Activated gamma-delta T cell treated with anti-CD3 and anti-CD28 coated beads, Interleukin-2, amount 50 U/mL, for 16 hours (primary cell): ENCODE measurements around the gene MIPEP.
A peak's percentile ranks its signal among the peaks of the same experiment; 100 is the strongest.

Experiments used
- DNase-seq: peaks from one replicate; pipeline ENCODE4 v3.0.0-alpha.2; 2020; ENCODE audit warnings: low read depth

The MIPEP gene

DNA sequence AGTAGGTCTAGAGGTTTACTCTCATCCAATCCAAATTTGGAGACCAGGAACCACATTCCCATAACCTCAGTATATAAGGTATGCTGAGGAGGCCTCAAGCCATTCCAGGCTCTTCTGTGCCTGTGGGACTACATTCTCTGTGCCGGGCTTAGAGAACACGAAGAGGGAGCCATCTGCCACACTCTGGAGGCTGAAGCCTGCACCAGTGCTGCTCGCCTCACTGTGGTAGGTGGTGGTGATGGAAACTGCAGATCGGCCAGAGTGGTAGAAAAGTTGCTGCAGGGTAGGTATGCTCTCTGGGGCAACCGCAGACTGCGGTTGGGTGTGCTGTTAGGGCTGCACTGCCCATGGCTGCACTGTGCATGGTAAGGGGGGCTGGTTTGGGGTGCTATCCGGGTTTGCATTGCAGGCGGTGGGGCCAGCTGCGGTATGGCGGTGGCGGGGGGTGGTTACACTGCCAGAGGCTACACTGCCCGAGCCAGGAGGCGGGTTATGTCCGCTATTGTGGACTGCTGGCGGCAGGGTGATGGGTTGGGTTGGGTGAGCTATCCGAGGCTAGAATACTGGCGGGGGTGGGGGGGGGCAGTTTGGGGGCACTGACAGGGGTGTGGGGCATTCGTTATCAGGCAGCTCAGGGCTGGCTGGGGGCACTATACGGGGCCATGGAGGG is 174.0 kb downstream of the MIPEP start:
- DNase-seq = no peak

DNA sequence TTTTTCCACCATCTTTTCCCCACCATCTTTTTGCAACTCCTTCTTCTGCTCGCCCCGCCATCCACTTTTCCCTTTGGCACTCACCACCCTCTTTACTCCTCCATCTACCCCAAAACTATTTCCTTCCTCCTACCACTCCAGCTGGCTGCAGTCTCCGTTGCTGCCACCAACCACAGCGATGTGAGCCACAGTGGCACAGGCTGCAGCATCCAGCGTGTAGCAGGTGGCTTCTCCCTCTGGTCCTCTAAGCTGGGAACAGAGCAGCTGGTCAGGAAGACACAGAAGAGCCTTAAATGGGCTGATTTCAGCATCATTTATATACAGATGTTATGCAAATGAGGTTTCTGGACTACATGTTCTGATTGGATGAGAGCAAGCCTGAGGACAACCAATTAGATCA is 174.5 kb downstream of the MIPEP start:
- DNase-seq = no peak

DNA sequence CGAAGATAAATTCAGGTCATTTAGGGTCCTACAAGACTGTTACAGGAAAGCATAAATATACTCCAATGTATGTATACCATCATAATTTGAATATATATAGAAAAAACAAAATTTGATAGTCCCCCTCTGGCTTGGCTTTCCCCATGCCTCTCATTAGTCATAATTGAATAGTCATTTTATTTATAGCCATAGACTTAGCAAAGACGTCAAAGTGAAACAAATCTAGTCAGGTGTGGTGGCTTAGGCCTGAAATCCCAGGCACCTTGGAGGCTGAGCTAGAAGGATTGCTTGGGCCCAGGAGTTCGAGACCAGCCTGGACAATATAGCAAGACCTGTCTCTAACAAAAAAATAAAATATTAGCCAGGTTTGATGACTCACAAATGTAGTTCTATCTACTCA is 177.8 kb downstream of the MIPEP start:
- no peak for DNase-seq

DNA sequence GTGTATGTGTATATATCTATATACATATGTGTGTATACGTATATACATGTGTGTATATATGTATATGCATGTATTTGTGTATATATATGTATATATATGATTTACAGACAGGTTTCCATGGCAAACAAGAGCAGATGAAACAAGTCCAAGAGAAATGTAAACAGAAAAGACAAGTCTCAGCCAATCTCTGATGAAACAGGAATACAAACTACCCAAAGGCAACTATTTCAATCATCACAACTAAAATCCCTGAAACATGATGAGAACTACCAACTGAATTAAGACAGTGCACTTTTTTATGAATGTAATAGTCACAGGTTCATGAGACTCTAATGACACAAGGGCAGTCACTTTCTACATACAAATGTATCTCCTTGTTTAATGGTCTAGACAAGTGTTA is 178.8 kb downstream of the MIPEP start:
- DNase-seq = no peak

DNA sequence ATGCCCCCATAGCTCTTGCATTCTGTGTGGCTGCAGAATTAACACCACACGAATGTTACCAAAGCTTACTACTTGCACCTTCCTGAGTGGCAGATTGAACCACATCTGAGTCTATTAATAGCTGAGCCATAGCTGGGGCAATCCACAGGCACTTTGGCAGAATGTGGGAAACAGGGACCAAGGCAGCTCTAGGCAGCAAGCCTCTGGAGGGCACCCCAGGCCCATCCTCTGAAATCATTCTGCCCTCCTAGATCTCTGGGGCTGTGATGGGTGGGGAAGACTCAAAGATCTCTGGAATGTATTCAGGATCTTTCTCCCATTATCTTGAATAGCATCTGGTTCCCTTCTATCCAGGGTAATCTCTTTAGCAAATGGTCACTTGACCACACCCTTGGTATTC is 179.7 kb downstream of the MIPEP start:
- DNase-seq = no peak

DNA sequence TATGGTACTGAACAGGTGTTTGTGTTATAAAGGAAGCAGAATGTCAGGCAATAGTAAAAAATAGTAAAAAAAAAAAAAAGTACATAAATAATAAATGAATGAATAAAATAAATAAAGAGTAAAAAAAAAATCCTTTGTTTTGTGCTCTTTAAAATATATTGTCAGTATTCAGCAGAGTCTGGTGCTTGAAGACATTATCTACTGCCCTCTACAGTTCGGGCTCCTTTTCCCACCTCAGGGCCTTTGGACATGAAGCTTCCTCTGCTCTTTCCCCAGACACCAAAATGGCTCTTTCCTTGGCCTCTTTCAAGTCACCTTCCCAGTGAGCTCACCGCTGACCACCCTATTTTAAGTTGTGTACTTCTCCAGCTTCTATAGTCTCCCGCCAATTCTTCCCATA is 181.5 kb downstream of the MIPEP start:
- no peak for DNase-seq

DNA sequence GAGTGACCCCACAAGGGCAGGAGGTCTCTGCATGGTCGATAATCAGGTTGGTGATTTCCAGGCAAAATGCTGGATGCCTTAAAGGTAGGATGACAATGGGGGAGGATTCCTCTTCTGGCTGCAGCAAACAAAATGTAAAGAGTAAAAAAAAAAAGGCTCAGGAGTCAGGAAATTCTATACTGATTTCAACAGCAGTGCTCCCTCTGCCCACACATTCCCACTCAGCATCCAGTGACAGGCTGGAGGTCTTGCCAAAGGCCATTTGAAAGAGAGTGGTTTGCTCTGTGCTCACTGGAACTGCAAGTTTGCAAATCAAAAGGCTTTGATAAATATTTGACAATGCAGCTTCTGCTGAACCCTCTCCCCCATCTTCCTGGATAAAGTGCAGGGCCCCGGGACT is 183.6 kb downstream of the MIPEP start:
- no peak for DNase-seq

DNA sequence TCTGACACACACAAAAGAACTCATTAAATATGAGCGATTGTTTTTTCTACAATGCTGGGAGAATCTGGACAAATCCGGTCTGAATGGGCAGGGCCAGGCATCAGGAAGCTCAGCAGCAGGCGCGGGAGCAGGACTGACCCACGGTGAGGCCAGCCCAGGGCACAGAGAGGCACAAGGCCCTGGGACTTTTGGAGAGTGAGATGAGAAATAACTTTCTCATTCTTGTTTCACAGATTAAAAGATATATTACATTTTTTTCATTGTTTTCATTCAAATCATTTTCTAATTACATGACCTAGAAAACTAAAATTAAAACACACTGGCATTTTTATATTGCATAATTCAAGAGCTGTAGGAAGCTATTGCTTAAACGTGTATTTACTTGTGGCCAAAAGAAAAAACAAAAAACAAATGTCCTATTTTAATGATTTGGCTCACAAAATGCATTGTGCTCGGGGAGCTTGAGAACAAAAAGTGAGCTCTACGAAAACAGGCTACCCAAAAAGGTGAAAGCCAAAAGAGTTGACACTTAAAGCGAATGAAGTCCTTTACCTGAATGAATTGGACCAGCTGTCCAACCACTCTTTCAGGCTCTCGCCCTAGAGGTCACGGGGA is 185.8 kb downstream of the MIPEP start:
- no peak for DNase-seq

DNA sequence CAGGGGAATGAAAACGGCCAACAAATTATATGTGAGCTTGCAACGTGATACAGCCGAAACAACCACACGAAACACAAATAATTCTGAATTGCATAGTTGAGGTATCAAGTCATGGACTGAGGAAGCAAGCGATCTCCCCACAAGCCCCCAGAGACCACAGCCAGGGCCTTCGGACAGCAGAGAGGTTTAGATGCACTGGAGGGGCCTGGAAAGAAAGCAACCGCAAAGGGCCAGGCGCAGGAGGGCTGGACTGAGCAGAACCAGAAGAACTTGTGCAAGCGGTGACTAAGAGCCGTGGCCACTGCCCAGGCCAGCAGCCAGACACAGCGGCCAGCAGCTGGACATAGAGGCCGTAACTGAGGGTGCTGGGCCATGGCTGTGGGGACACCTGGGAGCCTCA is 187.6 kb downstream of the MIPEP start:
- DNase-seq = no peak

DNA sequence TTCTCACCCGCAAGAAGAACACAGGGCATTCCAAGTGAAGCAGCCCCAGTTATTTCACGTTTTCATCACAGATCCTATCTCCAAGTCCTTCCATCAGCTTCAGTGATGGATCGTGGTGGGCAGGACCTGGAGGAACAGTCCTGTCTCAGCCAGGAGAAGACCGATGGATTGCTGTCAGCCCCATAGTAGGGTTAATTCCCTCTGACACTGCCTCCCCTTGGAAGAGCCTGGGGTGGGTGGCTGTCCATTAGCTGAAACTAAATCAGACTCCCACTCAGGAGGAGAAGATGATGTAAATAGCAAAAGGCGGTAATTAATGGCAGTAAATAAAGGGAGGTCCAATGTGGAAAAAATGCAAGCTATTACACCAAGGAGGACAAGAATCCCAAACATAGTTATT is 188.0 kb downstream of the MIPEP start:
- no peak for DNase-seq

DNA sequence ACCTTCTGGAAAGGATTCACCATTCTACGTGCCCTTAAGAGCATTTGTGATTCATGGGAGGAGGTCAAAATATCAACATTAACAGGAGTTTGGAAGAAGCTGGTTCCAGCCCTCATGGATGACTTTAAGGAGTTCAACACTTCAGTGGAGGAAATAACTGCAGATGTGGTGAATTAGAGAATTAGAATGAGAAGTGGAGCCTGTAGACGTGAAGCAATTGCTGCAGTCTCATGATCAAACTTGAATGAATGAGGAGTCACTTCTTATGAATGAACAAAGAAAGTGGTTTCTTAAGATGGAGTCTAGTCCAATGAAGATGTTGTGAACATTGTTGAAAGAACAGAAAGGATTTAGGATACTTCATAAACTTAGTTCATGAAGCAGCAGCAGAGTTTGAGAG is 189.9 kb downstream of the MIPEP start:
- DNase-seq = no peak

DNA sequence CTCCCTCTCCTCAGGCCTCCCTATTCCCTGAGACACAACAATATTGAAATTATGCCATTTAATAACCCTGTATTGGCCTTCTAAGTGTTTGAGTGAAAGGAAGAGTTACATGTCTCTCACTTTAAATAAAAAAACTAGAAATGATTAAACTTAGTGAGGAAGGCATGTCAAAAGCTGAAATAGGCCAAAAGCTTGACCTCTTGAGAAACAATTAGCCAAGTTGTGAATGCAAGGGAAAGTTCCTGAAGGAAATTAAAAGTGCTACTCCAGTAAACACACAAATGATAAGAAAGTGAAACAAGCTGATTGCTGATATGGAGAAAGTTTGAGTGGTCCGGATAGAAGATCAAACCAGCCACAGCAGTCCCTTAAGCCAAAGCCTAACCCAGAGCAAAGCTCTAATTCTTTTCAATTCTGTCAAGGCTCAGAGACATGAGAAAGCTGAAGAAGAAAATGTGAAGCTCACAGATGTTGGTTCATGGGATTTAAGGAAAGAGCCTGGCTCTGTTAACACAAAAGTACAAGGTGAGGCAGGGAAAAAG is 191.4 kb downstream of the MIPEP start:
- DNase-seq = no peak

DNA sequence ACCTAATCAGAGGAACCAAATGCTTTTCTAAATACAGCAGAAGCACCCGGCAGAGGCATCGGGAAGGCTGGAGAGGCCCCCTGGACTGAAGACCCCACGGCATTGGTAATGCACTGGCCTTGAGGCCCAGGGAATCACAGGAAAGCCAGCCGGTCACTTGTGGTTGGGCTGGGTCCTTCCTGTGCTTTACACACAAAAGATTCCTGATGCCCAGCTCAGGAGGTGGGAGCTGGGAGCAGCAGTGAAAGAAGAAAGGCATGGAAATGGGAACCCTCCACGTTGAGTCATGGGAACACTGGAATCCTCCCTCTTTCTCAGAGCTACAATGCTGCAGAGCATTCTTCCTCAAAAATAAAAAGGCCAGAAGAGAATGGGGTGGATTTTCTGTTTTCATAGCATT is 192.6 kb downstream of the MIPEP start:
- no peak for DNase-seq

DNA sequence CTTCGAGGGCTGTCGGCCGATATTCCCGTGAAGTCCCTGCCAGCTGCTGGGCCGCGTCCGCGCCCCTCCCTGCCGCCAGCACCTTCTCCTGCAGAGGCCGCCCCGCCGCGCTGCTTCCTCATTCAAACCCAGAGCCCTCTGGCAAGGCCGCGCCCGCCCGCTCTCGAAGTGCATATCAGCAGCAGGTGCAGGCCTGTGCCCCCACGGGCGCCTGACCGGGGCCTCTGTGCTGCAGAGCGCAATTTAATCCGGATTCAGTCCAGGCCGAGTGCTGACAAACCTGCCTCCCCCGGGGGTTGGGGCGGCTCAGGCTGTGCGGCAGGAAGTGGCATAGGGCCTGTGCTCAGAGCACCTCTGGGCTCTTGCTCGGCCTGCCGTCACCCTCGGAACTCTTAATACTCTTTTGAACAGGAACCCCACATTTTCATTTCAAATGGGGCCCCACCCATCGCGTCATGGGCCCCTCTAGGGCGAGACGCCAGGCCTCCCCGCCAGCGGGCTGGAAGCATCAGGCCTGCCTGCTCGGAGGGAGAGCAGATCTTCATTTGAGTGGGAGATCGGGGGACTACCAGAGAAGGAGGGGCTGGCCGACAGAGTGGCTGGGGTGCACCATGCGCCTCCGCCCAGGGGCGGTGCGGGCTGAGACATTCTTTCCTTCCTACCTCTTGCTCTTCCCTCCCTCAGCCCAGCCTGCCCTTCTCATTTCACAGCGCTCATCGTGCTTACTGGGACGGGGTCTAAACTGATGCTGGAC is 193.3 kb downstream of the MIPEP start:
- peak; percentile 40 for DNase-seq

DNA sequence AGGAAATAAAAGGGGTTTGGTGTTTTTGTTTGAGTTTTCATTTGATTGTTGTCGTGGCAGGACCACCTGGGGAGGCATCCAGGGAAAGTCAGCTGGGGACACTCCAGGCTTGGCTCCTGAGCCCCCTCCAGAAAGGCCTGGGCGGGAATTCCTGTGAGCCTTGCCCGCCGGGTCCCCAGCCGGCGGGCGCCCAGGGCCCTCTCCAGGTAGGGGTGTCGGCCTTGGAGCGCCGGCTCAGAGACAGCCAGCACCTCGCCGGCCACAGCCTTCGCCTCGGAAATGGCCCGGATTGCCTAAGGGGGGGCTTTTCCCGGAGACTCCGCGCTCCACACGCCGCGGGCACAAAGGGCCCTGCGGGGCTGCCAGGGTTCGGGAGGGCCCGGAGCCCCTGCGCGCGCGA is 194.0 kb downstream of the MIPEP start:
- DNase-seq = no peak

DNA sequence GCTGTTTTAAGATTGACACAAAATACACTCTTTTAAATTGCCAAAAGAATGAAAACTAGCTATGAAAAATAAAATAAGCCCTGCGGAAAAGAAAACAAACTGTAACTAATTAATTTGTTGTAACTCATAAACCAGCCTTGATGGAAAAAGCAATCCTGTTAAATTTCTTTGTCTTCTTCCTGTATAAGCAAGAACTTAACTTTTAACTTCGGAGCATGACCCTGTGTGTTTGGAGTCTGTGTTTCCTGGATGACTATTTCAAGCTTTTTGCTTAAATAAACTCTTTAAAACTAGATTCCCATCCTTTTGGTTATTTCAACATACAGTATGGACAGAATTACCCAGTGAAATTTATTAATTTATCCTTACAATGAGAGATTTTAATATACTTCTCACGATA is 196.4 kb downstream of the MIPEP start:
- no peak for DNase-seq

DNA sequence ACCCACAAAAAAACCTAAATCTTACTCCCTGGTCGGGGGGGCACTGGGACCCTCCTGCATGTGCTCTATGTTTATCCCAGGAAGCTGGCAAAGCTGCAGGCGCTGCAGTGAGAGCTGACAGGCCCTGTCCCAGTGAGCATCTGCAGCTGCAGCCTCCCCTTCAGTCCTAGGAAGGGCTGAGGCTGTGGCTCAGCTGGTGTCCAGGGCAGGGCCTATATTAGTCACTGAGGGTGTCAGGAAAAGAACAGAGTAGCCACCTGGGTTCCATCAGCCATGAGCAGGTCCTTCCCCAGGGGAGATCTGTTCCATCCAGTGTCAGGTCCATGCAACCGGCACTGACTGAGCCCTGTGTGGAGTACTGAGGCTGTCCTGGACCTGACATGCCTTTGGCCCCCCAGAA is 198.5 kb downstream of the MIPEP start:
- no peak for DNase-seq

DNA sequence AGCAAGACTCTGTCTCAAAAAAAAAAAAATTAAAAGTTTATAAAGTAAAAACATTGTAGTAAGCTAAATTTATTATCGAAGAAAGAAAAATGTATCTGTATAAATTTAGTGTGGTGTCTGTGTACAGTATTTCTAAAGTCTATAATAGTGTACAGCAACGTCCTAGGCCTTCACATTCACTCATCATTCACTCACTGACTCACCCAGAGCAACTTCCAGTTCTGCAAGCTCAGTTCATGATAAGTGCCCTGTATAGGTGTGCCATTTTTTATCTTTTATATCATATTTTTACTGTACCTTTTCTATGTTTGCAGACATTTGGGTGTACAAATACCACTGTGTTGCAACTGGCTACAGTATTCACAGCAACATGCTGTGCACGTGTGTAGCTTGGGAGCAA is 200.9 kb downstream of the MIPEP start:
- no peak for DNase-seq

DNA sequence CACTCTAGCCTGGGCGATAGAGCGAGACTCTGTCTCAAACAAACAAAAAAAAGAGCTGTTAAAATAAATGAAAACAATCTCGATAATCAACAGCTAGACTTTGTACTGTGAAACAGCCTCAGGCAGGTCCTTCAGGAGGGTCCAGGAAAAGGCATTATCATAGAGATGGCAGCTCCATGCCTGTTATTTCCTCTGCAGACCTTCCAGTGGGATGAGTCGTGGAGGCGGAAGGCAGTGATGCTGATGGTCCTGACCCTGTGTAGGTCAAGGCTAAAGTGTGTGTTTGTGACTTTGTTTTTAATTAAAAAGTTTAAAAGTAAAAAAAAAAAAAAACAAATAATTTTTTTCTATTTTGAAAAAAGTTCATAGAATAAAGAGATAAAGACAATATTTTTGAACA is 201.6 kb downstream of the MIPEP start:
- DNase-seq = no peak

DNA sequence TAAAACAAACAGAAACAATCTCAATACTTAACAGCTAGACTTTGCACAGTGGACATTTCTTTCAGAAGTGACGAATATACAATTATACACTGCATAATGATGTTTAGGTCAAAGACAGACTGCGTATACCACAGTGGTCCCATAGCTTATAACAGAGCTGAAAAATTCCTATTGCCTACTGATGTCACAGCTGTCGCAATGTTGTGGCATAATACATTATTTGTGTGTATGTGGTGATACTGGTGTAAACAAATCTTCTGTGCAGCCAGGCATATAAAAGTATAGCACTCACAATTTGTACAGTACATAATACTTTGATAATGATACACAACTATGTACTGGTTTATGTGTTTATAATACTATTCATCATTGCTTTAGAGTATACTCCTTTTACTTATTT is 202.3 kb downstream of the MIPEP start:
- no peak for DNase-seq

DNA sequence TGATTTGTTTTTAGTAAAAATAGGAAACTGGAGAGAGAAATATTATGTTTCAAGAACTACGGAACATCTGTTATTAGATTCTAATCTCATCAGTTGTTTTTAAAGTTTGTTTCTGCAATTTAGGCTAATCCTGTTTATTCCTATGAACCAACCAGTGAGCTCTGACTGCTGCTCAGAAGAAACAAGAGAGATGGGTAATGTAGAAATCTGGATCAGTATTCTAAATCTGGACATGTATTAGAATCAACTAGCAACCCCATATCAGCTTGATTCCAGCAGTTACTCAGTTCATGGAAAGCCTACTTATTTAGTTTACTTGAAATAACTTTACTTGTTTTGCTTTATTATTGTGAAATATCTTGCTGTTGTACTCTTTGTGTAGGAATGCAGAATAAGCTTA is 203.8 kb downstream of the MIPEP start:
- no peak for DNase-seq

DNA sequence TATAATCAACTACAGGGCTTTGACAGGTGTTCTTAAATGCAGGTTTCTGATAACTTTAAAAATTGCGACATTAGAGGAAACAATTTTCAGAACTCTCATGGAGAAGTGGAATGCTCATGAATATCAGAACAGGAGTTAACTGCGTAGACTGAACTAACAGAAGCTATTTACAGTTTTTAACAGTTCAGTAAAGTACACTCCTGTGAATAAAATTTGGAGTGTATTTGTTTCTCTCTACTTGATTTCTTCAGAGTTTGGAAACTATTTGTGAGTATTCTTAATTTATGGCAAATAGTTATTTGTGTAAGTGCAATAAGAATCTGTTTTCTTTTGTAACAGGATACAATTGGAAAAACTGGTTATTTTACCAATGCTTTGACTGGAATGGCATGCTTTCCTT is 204.6 kb downstream of the MIPEP start:
- DNase-seq = no peak

DNA sequence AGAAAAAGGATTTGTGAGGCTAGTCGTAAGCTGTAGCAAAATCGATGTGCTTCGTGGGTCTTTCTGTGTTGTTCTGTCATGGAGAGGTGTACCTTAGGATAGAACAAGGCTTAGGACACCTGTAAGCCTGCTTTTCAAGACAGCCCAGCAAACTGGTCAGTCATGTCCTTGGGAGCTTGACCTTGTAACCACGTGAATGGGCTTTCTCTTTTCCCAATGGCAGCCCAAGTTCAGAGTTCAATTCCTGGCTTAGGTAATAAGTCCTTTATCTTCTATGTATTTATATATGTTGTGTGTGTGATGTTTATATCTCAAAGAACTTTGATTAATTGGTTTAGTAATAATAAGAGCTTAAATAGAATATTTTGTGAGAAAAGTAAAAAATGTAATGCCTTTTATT is 206.1 kb downstream of the MIPEP start:
- DNase-seq = no peak
